Smooth muscle cell (in vitro differentiated cells): ENCODE measurements around the gene P4HB. TPM values are rescaled to one million over a fixed set of nuclear protein-coding genes. Genes with fewer than 3 reads are reported as not detected.
A peak's percentile ranks its signal among the peaks of the same experiment; 100 is the strongest.

Experiments
- DNase-seq: peaks from one replicate; lab custom pipeline; 2025; ENCODE audit not compliant: unreplicated experiment; lab: John Stamatoyannopoulos, UW
- H2AFZ ChIP-seq: fragments of 200-600 bp; sonication (generic); 2 replicates; pipeline ENCODE4 v1.6.0; 2016; ENCODE audit warnings: antibody characterized with exemption, low read depth, mild to moderate bottlenecking
- H3F3A ChIP-seq: fragments of 200-600 bp; sonication (generic); 2 replicates; pipeline ENCODE4 v1.6.0; 2017; ENCODE audit warnings: antibody characterized with exemption, low read depth
- H3K27ac ChIP-seq: fragments of 200-600 bp; sonication (generic); 2 replicates; pipeline ENCODE4 v1.5.1; 2016; ENCODE audit warnings: low read depth, mild to moderate bottlenecking
- H3K27me3 ChIP-seq: fragments of 200-600 bp; sonication (generic); 2 replicates; pipeline ENCODE4 v1.6.1; 2016; ENCODE audit warnings: low read depth, mild to moderate bottlenecking
- H3K36me3 ChIP-seq: fragments of 200-600 bp; sonication (generic); 2 replicates; pipeline ENCODE4 v1.5.1; 2016; ENCODE audit warnings: low read depth
- H3K4me1 ChIP-seq: fragments of 200-600 bp; sonication (generic); 2 replicates; pipeline ENCODE4 v1.5.1; 2016; ENCODE audit warnings: low read depth
- H3K4me2 ChIP-seq: fragments of 200-600 bp; sonication (generic); 2 replicates; pipeline ENCODE4 v1.6.0; 2016; ENCODE audit warnings: mild to moderate bottlenecking
- H3K4me3 ChIP-seq: fragments of 200-600 bp; sonication (generic); 2 replicates; pipeline ENCODE4 v1.5.1; 2016; ENCODE audit warnings: mild to moderate bottlenecking
- H3K79me2 ChIP-seq: fragments of 200-600 bp; sonication (generic); 2 replicates; pipeline ENCODE4 v1.6.0; 2016; ENCODE audit warnings: low read depth, mild to moderate bottlenecking
- H3K9ac ChIP-seq: fragments of 200-600 bp; sonication (generic); 2 replicates; pipeline ENCODE4 v1.6.0; 2016; ENCODE audit warnings: low read depth
- H3K9me3 ChIP-seq: fragments of 200-600 bp; sonication (generic); replicated peaks from 2 replicates; pipeline ENCODE4 v1.5.1; 2016; ENCODE audit warnings: low read depth
- H4K20me1 ChIP-seq: fragments of 200-600 bp; sonication (generic); 2 replicates; pipeline ENCODE4 v1.6.0; 2016; ENCODE audit warnings: low read depth
- CTCF ChIP-seq: fragments of 200-600 bp; sonication (generic); IDR thresholded peaks from 2 replicates; pipeline ENCODE4 v1.5.1; 2017; ENCODE audit warnings: borderline replicate concordance, mild to moderate bottlenecking, antibody characterized with exemption; ENCODE audit not compliant: insufficient read depth, poor library complexity, severe bottlenecking
- WGBS: methylation state at CpG from one replicate; pipeline ENCODE4 v1.1.7; 2016; ENCODE audit warnings: low lambda C conversion rate; 5-methylcytosine and 5-hydroxymethylcytosine counted together
- polyA plus RNA-seq: library from polyadenylated mRNA; unstranded; fragments of >200 nt; fragmentation: Nextera tagmentation; extraction: Ambion mirVana; gene quantifications from 2 replicates; pipeline ENCODE4 v1.2.1, GENCODE V29; 2016
- total RNA-seq: library from RNA; depleted of rRNA; stranded (reverse); fragments of >200 nt; gene quantifications from 2 replicates; pipeline ENCODE4 v1.2.3, GENCODE V29; 2014

The P4HB gene
- total and polyA plus RNA-seq, 2 experiments from 2014 or later, result 1,526 to 1,593 TPM

- Histone ChIP-seq H3F3A (no peaks in the 10 kb centered on the region), H3K9ac (no peak overlapping the region), H3K4me1 (peaks cover 17% of the 10 kb centered on the region), H3K4me3 (no peak overlapping the region), H2AFZ (no peak overlapping the region), H3K27ac (peak overlapping the region; percentile 63), H3K36me3 (no peaks in the 10 kb centered on the region), H3K9me3 (no peaks in the 10 kb centered on the region), H4K20me1 (peaks cover 59% of the 10 kb centered on the region), H3K4me2 (peak overlapping the region; percentile 83), H3K27me3 (no peaks in the 10 kb centered on the region), H3K79me2 (peaks cover 61% of the 10 kb centered on the region)
- no peak for TF ChIP-seq CTCF
- DNase-seq, result no peak
- WGBS, result 96% methylated on average over 7 of the region's 7 CpGs
Measured at GRCh38 chr17:81831563-81831956, 28.8 kb downstream of the P4HB start.

- no peak overlapping the region for H3K4me3 ChIP-seq
- no peaks in the 10 kb centered on the region for H3F3A ChIP-seq
- no peaks in the 10 kb centered on the region for H3K9me3 ChIP-seq
- peaks cover 17% of the 10 kb centered on the region for H3K4me1 ChIP-seq
- H3K79me2 ChIP-seq, result peaks cover 65% of the 10 kb centered on the region
- H3K9ac ChIP-seq, result no peak overlapping the region
- DNase-seq, result no peak
- H3K36me3 ChIP-seq, result no peaks in the 10 kb centered on the region
- no peaks in the 10 kb centered on the region for H3K27me3 ChIP-seq
- peaks cover 76% of the 10 kb centered on the region for H4K20me1 ChIP-seq
- no peak overlapping the region for H3K27ac ChIP-seq
- no peak overlapping the region for H2AFZ ChIP-seq
- H3K4me2 ChIP-seq, result no peak overlapping the region
- WGBS, result 97% methylated on average over 6 of the region's 6 CpGs
- no peak for TF ChIP-seq CTCF
Measured at GRCh38 chr17:81829858-81830257, 30.5 kb downstream of the P4HB start.

- Histone ChIP-seq H3K27me3 (no peaks in the 10 kb centered on the region), H3K4me1 (peaks cover 11% of the 10 kb centered on the region), H2AFZ (no peak overlapping the region), H3K79me2 (peaks cover 65% of the 10 kb centered on the region), H3K27ac (no peak overlapping the region), H3K4me3 (no peak overlapping the region), H3K9ac (no peak overlapping the region), H4K20me1 (peaks cover 88% of the 10 kb centered on the region), H3K4me2 (no peak overlapping the region), H3K9me3 (no peaks in the 10 kb centered on the region), H3F3A (no peaks in the 10 kb centered on the region), H3K36me3 (no peaks in the 10 kb centered on the region)
- TF ChIP-seq CTCF, result no peak
- 93% methylated on average over 7 of the region's 7 CpGs for WGBS
- DNase-seq, result no peak
Measured at GRCh38 chr17:81828656-81829055, 31.7 kb downstream of the P4HB start.

GRCh38 chr17:81825841-81826466 lies 34.4 kb downstream of the P4HB start:
- WGBS, result 88% methylated on average over 11 of the region's 11 CpGs
- Histone ChIP-seq H3K79me2 (peaks cover 47% of the 10 kb centered on the region), H3K4me1 (no peaks in the 10 kb centered on the region), H3K4me2 (no peak overlapping the region), H2AFZ (no peak overlapping the region), H4K20me1 (peaks cover 77% of the 10 kb centered on the region), H3K27me3 (no peaks in the 10 kb centered on the region), H3K27ac (no peak overlapping the region), H3K4me3 (no peak overlapping the region), H3K9ac (no peak overlapping the region), H3K9me3 (no peaks in the 10 kb centered on the region), H3K36me3 (no peaks in the 10 kb centered on the region), H3F3A (no peaks in the 10 kb centered on the region)
- no peak for TF ChIP-seq CTCF
- no peak for DNase-seq
